IPS DF 4.7 (cell line): ENCODE data around the gene MAN2B2.
"Not testable (repeated sequence)": the region's sequence is repeated elsewhere in the genome, so short reads cannot be mapped to it uniquely, and the experiment has no call there.

Experiments
- DNase-seq: peaks from one replicate; pipeline ENCODE4 v3.0.0-alpha.2; 2013; ENCODE audit warnings: low spot score; ENCODE audit errors: extremely low read depth

MAN2B2 gene

DNA sequence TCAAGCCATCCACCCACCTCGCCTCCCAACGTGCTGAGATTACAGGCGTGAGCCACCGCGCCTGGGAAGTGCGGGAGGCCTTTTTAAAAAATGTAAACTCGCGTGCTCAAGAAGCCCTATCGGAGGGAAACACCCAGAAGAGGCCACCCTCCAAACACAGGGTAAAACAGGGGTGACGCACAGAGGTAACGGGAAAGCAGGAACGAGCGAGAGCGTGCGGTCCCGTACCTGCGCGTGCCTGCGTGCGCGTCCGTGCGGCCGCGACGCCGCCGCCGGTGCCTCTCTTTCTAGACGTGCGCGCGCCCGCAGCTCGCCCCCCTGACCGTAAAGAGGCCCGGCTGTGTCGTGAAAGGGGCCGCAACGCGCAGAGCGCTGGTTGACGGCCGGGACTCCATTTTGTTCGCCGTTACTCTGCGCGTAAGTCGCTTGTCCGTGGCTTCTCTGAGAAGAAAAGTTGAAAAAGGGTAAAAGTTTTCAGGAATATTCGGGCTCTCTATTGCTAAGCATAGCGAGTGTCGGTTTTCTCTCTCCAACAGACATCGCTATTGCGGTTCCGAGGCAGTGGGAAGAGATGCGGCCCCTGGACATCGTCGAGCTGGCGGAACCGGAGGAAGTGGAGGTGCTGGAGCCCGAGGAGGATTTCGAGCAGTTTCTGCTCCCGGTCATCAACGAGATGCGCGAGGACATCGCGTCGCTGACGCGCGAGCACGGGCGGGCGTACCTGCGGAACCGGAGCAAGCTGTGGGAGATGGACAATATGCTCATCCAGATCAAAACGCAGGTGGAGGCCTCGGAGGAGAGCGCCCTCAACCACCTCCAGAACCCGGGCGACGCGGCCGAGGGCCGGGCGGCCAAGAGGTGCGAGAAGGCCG, 65.5 kb downstream of the MAN2B2 start, which contains the start of gene MRFAP1:
Gene MRFAP1 (plus strand): TSS at position 394 of the 872 bp plus-strand sequence. CDS start 178 bp downstream, at position 572.
- DNase-seq, result peak; percentile 49

DNA sequence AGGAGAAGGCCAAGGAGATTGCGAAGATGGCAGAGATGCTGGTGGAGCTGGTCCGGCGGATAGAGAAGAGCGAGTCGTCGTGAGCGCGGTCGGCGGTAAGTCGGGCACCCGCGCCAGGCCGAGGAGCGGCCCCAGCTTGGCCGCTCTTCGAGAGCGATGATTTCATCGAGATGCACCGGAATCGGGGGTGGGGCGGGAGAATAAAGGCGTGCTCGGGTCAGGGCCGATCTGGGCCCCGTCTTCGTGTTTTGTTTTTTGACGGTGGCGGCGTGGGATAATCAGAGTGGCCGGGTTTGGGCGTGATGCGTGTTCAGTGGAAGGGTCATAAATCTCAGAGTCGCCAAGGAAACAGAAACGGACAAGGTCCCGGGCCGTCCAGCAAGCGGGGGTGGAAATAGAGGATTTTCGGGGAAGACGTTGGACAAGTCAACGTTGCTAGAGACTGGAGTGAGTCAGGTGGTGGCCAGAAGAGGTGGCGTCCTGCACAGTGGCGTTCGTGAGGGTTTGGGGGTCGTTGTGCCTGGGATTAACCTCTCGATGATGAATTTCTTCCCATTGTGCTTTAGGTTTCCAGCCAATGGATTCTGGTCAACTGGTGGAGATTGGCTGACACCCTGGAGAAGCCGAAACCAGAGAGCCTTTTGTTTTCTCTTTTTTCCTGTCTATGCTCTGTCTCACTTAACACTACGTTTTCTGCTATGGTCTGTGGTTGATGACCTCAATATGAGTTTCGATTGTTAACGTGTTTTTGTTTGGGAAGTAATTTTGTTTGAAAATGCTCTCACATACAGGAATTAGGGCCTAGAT, 66.4 kb downstream of the MAN2B2 start:
- DNase-seq, result no peak

DNA sequence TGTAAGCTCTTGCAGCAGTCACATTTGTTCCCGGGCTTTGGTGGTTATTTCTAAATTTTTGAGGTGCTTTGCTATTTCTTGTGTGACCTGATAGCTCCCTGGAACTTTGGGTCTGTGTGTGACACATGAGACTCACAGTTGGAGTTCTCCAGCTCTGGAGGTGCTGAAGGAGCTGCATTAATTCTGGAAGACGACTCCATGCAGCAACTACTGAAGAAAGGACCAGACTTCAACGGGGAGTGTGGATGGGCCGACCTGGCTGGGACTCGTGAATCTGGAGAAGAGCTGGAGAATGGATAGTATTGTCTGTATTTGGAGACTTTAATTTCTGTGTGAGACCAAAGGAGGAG, 67.0 kb downstream of the MAN2B2 start:
- DNase-seq, result no peak

DNA sequence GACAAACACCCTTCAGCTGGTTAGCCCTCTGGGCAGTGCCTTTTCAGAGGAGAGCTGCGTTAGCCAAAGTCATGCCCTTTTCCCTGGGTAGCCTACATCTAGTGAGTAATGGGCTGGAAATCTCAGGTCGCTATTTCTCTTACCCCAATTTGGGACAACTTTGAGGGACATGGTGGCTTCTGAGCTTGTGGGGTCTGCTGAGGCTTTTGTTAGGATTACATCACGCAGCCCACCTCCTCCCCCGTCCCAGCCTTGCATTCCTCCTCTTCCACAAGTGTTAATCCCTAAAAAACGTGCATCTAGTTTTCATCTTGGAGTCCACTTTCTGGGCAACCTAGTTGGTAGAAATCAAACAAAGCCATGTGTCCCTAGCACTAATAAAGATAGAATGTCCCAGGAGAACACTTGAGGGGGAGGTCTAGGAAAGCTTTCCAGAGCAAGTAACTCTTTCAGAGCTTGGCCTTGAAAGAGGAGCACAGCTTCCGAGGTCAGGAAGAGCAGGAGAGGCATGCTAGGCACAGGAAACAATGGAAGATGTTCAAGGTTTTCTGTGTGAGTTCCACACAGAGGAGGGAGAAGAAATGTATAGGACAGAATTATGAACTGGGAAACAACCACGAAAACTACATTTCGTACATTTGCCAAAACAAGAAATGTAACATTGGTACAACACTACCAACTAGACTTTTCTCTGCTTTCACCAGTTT, 68.3 kb downstream of the MAN2B2 start:
- DNase-seq, result no peak

DNA sequence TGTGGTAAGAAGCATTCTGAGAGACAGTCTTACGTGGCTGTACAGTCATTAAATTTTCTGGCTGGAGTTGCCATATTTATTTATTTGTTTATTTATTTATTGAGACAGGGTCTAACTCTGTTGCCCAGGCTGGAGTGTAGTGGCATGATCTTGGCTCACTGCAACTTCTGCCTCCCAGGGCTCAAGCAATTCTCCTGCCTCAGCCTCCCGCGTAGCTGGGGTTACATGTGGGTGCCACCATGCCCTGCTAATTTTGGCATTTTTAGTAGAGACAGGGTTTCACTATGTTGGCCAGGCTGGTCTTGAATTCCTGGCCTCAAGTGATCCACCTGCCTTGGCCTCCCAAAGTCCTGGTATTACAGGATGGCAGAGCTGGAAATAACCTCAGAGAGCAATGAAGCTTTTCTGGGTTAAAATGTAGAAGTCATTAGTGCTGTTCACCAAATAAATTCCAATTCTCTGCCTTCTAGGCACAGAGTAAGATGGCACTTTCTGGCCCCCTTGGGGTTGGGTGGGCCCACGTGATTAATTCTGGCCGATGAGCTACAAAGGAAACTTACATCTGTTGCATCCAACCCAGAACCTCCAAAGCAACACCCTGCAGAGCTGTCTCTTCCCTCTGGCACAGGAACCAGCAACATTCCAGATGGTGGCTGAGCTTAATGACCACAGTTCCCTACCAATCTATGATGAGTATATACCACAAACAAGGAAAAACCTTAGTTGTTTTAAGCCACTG, 70.0 kb downstream of the MAN2B2 start:
- no peak for DNase-seq

DNA sequence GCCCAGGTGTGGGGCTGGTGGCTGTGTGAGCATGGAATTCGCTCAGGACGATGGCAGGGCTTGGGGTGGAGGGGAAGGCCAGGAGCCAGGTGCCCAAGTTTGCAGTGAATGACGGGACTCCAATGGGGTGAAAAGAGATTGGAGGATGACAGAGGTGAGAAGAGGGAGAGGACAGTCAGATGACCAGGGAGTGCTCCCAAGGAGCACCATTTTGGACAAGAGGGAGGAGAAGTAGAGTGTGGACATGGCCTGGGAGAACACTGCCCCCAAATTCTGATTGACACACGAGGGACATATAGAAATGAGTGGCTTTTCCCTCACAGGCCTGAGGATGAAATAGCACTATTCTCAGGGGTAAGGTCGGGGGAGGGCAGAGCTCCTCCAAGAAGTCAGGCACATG, 72.2 kb downstream of the MAN2B2 start:
- no peak for DNase-seq

DNA sequence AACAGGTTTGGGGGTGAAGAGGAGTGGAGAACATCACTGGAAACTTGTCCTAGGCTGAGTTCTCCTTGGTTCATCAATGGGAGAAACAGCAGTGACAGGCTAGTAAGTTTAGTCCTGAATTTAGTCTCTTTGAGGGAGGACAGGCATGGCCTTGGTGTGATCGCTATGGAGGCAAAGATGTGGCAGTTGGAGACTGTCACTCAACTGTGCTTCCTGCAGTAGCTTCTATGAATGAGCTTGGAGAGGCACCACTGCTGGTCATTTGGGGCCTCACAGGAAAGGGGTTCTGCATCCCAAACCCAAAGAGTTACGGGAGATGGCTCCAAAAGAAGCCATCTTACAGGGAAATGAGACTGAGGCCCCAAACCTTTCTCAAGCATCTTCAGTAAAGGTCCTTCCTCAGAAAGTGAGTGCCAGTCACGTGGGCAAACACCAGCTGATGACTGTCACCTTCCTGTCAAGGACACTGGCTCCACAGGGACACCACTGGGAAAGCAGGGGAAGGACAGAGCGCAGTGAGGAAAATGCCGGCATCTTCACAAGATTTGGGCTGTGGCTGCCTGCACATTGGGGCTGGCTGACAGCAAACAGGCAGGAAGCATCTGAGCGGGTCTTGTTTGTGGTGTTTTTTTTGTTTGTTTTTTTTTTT, 72.7 kb downstream of the MAN2B2 start:
- DNase-seq, result no peak

DNA sequence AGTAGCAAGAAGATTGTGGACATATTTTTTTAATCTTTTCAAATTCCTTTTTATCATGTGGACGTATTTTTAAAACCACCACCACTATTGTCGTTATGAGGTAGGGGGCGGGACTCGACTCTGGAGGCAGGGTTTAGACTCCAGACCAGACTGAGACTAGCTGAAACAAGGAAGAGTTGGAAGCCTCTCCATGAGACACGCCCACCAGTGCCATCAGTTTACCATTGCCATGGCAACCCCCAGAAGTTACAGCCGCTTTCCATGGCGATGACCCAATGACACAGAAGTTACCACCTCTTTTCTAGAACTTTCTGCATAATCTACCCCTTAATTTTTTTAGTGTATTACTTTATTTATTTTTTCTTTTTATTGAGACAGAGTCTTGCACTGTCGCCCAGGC, 74.2 kb downstream of the MAN2B2 start:
- no peak for DNase-seq

DNA sequence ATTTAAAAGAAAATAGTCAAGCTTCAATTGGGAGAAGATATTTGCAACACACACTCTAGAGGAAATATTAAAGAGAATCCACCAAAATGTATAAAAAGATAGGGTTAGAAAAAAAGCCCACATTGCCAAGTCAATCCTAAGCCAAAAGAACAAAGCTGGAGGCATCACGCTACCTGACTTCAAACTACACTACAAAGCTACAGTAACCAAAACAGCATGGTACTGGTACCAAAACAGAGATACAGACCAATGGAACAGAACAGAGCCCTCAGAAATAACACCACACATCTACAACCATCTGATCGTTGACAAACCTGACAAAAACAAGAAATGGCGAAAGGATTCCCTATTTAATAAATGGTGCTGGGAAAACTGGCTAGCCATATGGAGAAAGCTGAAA, 79.2 kb downstream of the MAN2B2 start:
- not testable (repeated sequence) for DNase-seq

DNA sequence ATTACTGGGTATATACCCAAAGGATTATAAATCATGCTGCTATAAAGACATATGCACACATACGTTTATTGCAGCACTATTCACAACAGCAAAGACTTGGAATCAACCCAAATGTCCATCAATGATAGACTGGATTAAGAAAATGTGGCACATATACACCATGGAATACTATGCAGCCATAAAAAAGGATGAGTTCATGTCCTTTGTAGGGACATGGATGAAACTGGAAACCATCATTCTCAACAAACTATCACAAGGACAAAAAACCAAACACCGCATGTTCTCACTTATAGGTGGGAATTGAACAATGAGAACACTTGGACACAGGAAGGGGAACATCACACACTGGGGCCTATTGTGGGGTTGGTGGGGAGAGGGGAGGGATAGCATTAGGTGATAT, 80.3 kb downstream of the MAN2B2 start:
- DNase-seq, result not testable (repeated sequence)

DNA sequence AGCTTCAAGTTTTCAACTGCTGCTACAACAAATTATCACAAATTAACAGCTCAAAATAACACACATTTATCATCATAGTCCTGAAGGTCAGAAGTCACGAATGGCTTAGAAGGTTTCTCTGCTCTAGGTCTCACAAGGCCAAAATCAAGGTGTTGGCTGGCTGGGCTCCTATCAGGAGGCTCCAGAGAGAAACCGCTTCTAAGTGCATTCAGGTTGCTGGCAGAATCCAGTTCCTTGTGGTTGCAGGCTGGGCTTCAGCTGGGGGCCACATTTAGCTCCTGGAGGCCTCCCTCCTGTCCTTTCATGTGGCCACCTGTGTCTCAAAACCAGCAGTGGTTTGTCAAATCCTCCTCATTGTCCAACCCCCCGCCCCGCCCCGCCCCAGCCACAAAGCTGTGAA, 80.9 kb downstream of the MAN2B2 start:
- no peak for DNase-seq

DNA sequence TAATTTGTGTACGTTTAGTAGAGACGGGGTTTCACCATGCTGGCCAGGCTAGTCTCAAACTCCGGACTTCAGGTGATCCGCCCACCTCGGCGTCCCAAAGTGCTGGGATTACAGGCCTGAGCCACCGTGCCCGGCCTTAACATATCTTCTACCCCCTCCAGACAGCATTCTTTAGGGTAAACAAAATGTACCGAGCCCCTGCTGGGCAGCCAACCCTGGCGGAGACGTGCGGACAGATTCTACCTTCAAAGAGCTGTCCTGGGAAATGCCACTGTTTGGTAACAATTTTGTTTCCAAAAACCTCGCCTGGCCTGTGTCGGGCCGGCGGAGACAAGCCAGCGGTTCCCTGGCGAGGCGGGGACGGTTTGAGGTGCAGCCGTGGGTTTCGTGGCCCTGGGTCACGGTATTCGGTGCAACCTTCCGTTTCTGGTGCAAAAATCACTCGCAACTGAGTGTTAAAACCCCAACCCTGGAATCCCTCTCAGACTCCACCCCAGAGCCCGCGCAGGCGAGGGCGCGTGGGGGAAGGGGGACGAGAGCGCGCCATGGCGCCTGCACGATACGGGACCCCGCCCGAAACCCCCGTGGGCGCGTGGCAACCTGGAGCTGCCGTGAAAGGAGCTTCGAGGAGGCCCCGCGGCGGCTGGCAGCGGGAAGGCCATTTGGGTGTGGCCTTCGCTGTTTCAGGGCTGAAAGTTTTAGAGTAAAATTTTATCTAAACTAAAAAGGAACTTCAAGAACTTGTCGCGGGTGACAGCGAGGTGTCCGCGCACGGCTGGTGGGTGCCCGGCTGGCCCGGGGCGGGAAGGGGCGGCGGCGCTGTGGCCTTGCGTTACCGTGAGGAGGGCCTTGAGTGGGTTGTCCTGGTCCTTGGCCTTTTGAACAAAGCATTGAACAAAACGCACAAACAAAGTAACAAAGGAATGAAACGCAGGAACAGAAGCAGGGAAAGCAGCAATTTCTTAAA, 82.5 kb downstream of the MAN2B2 start:
- DNase-seq, result no peak

DNA sequence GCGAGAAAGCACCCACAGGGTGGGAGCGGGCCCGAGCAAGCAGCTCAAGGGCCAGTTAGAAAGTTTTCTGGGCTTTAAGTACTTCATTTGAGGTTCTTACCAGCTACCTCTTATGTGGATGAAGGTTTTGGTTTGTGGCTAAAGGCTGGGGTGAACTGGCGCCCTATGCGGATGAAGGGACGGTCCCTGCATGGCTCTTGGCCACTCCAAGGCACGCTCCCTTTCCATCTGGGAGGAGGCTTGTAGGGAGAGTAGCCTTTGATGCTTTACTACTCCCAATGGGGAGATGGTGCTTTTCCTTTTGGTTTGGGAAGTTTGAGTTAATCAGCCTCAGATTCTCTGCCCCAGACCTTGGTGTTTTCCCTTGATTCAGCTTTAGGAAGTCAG, 83.2 kb downstream of the MAN2B2 start:
- DNase-seq, result no peak

DNA sequence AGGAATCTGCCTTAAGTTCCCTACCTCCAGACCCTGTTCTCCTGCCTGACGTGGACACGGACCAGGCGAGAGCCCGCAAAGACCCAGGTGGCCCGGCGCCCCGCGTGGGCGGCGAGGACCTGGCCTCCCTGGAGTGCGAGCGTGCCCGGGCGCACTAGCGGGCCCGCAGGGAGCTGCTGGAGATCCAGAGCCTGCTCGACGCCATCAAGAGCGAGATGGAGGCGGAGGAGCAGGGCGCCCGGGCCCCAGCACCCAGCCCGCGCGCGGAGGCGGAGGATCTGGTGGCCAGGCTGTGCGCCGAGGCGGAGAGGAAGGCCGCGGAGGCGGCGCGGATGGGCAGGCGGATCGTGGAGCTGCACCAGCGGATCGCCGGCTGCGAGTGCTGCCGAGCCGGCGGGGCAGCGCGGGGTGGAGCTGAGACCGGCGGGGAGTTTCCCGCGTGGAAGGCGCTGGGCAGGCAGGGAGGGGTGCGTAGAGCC, 83.6 kb downstream of the MAN2B2 start:
- no peak for DNase-seq

DNA sequence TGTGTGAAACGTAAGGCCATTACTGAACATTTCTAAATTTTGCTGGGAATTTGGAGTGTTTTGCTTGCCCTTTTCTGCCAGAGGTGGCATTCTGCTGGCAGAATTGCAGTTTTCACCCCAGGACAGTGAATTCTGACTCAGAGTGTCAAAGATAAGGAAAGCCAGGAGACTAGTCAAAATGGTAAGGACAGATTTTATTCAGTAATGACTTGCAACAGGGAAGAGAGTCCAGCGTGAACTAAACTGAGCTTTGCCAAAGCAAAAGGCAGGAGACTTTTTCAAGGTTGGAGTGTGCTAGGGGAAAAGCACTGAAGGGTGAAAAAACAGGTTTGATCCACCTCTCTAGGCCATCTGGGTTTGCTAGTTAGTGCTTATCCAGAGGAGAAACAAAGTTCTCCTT, 84.9 kb downstream of the MAN2B2 start:
- DNase-seq, result no peak

DNA sequence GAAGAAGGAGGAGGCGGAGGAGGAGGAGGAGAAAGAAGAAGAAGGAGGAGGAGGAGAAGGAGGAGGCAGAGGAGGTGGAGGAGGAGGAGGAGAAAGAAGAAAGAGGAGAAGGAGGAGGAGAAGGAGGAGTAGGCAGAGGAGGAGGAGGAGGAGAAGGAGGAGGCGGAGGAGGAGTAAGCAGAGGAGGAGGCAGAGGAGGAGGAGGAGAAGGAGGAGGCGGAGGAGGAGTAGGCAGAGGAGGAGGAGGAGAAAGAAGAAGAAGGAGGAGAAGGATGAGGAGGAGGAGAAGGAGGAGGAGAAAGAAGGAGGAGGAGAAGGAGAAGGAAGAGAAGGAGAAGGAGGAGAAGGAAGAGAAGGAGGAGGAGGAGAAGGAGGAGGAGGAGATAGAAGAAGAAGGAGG, 85.4 kb downstream of the MAN2B2 start:
- DNase-seq, result no peak

DNA sequence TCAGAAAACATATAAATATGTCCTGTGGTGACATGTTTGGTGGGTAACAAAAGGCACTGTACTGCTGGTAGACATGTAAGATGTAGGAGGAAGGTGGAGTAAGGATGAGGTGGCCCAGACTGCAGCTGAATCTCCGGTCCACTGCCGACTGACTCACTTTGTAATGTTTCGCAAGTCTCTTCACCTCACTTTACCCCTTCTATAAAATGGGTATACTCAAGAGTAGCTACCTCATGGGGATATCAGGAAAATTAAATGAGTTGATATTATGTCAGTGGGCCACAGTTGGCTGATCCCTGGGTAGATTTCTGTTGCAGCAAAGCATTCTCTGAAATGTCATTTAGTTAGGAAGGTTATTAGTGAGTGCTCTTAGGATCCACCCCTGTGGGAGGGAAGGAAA, 87.6 kb downstream of the MAN2B2 start:
- no peak for DNase-seq

DNA sequence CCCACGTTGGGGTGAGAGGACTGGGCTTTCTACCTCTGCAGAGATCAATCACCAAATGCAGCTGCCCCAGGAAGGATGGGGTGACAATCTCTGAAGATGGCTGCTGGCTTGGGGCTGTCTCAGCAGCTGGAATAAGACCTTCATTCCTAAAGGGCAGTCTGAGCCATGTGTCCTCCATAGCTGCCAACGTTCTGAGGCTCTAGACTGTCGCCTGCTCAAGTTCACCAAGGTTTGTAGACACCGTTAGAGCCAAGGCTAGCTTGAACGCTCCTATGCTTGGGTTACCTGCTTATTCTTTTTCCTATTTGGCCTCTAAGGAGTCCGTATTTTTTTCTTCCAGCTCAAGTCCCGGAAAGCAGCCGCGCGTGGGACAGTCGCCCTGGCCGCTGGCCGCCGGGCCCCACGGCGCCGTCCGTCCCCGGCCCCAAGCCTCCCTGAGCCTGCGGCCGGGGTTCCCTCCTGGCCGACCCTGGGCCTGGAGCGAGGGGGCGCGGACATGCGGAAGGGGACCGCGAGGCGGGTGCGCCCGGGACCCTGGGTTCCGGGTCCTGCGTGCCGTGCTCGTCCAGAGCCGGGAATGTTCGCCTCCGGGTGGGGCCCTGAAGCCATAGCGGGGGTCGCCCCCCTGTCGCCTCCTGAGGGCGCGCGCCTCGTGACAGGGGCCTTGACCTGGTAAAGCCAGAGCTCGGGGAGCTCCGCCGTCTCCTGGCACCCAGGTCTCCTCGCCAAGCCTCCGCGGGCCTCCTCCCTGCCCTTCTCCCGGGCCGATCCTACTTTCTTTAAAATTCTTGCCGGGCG, 88.8 kb downstream of the MAN2B2 start:
- DNase-seq, result no peak

DNA sequence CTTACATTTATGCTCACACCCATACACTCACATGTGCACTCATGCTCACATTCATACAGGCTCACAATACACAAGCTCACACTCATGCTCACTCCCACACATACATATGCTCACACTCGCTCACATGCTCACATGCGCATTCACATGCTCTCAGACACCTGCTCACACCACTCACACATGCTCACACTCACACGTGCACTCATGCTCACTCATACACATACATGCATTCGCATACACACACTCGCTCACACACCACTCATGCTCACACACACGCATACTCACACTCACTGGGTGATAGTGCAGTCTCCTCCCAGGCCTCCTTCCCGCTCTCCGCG, 90.3 kb downstream of the MAN2B2 start:
- no peak for DNase-seq
